HCT116 (cell line): Measurements from ENCODE around the gene EMSY. TPM values are rescaled to one million over a fixed set of nuclear protein-coding genes. Genes with fewer than 3 reads are reported as not detected.

ENCODE experiments used
- ATAC-seq: fragments of 200-7000 bp; cut with Tn5 transposase; 2 replicates; pipeline ENCODE4 v1.9.1; 2020; ENCODE audit warnings: mild to moderate bottlenecking, moderate library complexity
- BruUV-seq: library from RNA; stranded (reverse); fragments of 400-500 nt; replicated peaks from 2 replicates; lab custom pipeline; 2021; lab: Mats Ljungman, UMichigan
- CTCF ChIA-PET: fragments of 300-600 bp; sonication (Branson Sonifier 250); formaldehyde crosslinking; loops from one replicate; lab custom pipeline; 2021; ENCODE audit warnings: antibody characterized with exemption; lab: Charles Lee
- POLR2A ChIA-PET: fragments of 300-600, 350-600 bp; sonication (Branson Sonifier 250); formaldehyde crosslinking; loops from one replicate; lab custom pipeline; 2021; ENCODE audit warnings: antibody characterized with exemption; lab: Charles Lee
- RAD21 ChIA-PET, 2 experiments: fragments of 300-600 bp; sonication (Branson Sonifier 250); formaldehyde crosslinking; loops; one replicate each; lab custom pipeline; 2023; ENCODE audit warnings: low total read pairs in 2 of 2; ENCODE audit not compliant: uncharacterized antibody in 2 of 2, unreplicated experiment in 2 of 2, low non-redundant PET in 1 of 2; lab: Charles Lee
- DNase-seq: peaks from one replicate; pipeline ENCODE4 v3.0.0-alpha.2; 2010; ENCODE audit warnings: low read depth, low spot score
- H2AFZ ChIP-seq: fragments of 200-600 bp; shearing (Covaris generic), sonication (generic); 2 replicates; pipeline ENCODE4 v1.6.1; 2017; ENCODE audit warnings: low read depth, mixed run types, mixed read lengths, antibody characterized with exemption, low read length; ENCODE audit not compliant: poor library complexity, severe bottlenecking
- H3K27ac ChIP-seq: 2 replicates; pipeline ENCODE4 v1.5.1; 2012; ENCODE audit warnings: low read depth, low read length
- H3K27me3 ChIP-seq: fragments of 200-600 bp; sonication (generic); 2 replicates; pipeline ENCODE4 v1.6.1; 2016; ENCODE audit warnings: mixed run types, low read length, mixed read lengths; ENCODE audit not compliant: insufficient read depth
- H3K36me3 ChIP-seq, 2 experiments: fragments of 200-500 bp in 1 of 2; fragments of 200-600 bp in 1 of 2; sonication (Bioruptor generic) in 1 of 2; sonication (generic) in 1 of 2; 2 replicates each; pipeline versions ENCODE4 v1.5.1 to v1.6.1; 2014 to 2016; ENCODE audit warnings: low read length in 2 of 2, inconsistent platforms in 1 of 2, mixed read lengths in 1 of 2, mixed run types in 1 of 2; ENCODE audit not compliant: insufficient read depth in 2 of 2, control insufficient read depth in 1 of 2
- H3K4me1 ChIP-seq, 2 experiments: fragments of 200-600 bp in 1 of 2; sonication (generic) in 1 of 2; 2 replicates each; pipeline versions ENCODE4 v1.5.1 to v1.6.1; 2012 to 2017; ENCODE audit warnings: low read length in 2 of 2, inconsistent platforms in 1 of 2, mild to moderate bottlenecking in 1 of 2, mixed read lengths in 1 of 2, mixed run types in 1 of 2, moderate library complexity in 1 of 2; ENCODE audit not compliant: insufficient read depth in 2 of 2, control insufficient read depth in 1 of 2
- H3K4me2 ChIP-seq: fragments of 200-600 bp; sonication (generic); 2 replicates; pipeline ENCODE4 v1.6.1; 2017; ENCODE audit warnings: mixed run types, low read length, mixed read lengths
- H3K4me3 ChIP-seq, 2 experiments: fragments of 200-600 bp in 1 of 2; sonication (generic) in 1 of 2; replicated peaks in 1 of 2; 2 replicates each; pipeline ENCODE4 v1.5.1; 2011 to 2016; ENCODE audit warnings: low read length in 2 of 2, control low read depth in 1 of 2, low read depth in 1 of 2, mild to moderate bottlenecking in 1 of 2, mixed read lengths in 1 of 2, mixed run types in 1 of 2
- H3K79me2 ChIP-seq: fragments of 200-600 bp; sonication (generic); 2 replicates; pipeline ENCODE4 v1.6.1; 2017; ENCODE audit warnings: mild to moderate bottlenecking, mixed run types, low read length, moderate library complexity, mixed read lengths; ENCODE audit not compliant: insufficient read depth
- H3K9ac ChIP-seq: fragments of 200-600 bp; sonication (generic); 2 replicates; pipeline ENCODE4 v1.6.1; 2016; ENCODE audit warnings: low read length, mixed read lengths
- H3K9me2 ChIP-seq: fragments of 200-600 bp; sonication (generic), shearing (Covaris generic); 2 replicates; pipeline ENCODE4 v1.6.1; 2017; ENCODE audit warnings: mixed run types, mild to moderate bottlenecking, moderate library complexity; ENCODE audit not compliant: insufficient read depth
- H3K9me3 ChIP-seq, 2 experiments: fragments of 200-500 bp in 1 of 2; fragments of 200-600 bp in 1 of 2; sonication (Bioruptor generic) in 1 of 2; sonication (generic) in 1 of 2; 2 replicates each; pipeline ENCODE4 v1.6.1; 2014 to 2017; ENCODE audit warnings: low read length in 2 of 2, mixed read lengths in 2 of 2, inconsistent platforms in 1 of 2, low read depth in 1 of 2, mild to moderate bottlenecking in 1 of 2, mixed run types in 1 of 2, moderate library complexity in 1 of 2; ENCODE audit not compliant: control insufficient read depth in 1 of 2, insufficient read depth in 1 of 2
- H4K20me1 ChIP-seq: fragments of 200-600 bp; sonication (generic), shearing (Covaris generic); 2 replicates; pipeline ENCODE4 v1.6.1; 2017; ENCODE audit warnings: mixed run types, mild to moderate bottlenecking, moderate library complexity; ENCODE audit not compliant: insufficient read depth
- EGR1 ChIP-seq: IDR thresholded peaks from 2 replicates; pipeline ENCODE4 v1.6.1; 2012; ENCODE audit warnings: low read depth
- ELF1 ChIP-seq: IDR thresholded peaks from 2 replicates; pipeline ENCODE4 v1.6.1; 2012; ENCODE audit warnings: low read depth, borderline replicate concordance
- EZH2 ChIP-seq: fragments of 200-600 bp; sonication (generic); IDR thresholded peaks from 2 replicates; pipeline ENCODE4 v1.6.1; 2017; ENCODE audit warnings: antibody characterized with exemption, mixed run types
- POLR2AphosphoS5 ChIP-seq: IDR thresholded peaks from 2 replicates; pipeline ENCODE4 v1.6.1; 2011; ENCODE audit warnings: mild to moderate bottlenecking, low read depth, low read length, moderate library complexity
- RAD21 ChIP-seq: IDR thresholded peaks from 2 replicates; pipeline ENCODE4 v1.6.1; 2012; ENCODE audit warnings: low read depth, mild to moderate bottlenecking
- ZBTB33 ChIP-seq: IDR thresholded peaks from 2 replicates; pipeline ENCODE4 v1.6.1; 2011; ENCODE audit warnings: mild to moderate bottlenecking, low read length, moderate library complexity; ENCODE audit not compliant: insufficient replicate concordance; ENCODE audit errors: extremely low read depth
- ZFX ChIP-seq: fragments of 450-650 bp; IDR thresholded peaks from 2 replicates; pipeline ENCODE4 v1.6.1; 2017
- intact Hi-C: fragments of 100-400 bp; cut with micrococcal nuclease; formaldehyde crosslinking; loops from 2 replicates; pipeline ENCODE4 v1.10.0; 2022
- total RNA-seq: library from RNA; stranded (reverse); gene quantifications from one replicate; pipeline ENCODE4 v1.2.1, GENCODE V29; 2021; ENCODE audit not compliant: unreplicated experiment
- TF ChIP-seq, protein P1 (sequence below): IDR thresholded peaks from 2 replicates; pipeline ENCODE4 v1.6.1; 2012; ENCODE audit warnings: low read depth

The EMSY gene
- total RNA-seq, 1 experiment from 2014 or later = 22.7 TPM

DNA sequence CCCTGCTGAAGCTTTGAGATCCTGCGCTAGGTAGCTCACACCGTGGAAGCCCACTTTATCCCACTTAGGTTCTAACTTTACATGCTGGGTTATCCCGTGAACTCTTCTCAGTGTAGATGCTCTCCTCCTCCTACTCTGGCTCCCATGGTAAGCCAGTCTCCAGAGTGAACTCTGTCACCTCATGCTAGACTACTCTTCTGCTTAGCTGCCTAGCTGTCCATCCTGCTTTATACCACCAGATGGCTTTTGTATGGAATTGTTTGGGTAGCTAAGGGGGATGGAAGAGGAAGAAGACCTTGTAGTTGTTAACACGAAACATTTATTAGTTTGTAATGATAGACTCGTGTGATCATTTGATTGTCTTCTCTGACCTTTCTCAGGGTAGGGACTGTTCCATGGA, 46.8 kb downstream of the EMSY start:
- POLR2A ChIA-PET = no interaction called here

GRCh38 chr11:76493040-76493439, 48.2 kb downstream of the EMSY start:
- CTCF ChIA-PET = no interaction called here
- BruUV-seq = no TSS peak
- Histone ChIP-seq H3K79me2 (no peaks in the 10 kb centered on the region), H3K4me1 (no peaks in the 10 kb centered on the region), H3K4me3 (no peak overlapping the region), H2AFZ (no peak overlapping the region), H4K20me1 (no peaks in the 10 kb centered on the region), H3K4me2 (no peak overlapping the region), H3K36me3 (0 out of 4 replicates have a peak, but pooled peaks cover 0 to 2% of the 10 kb centered on the region in 2 experiments), H3K9me2 (no peaks in the 10 kb centered on the region), H3K27ac (no peak overlapping the region), H3K9me3 (no peaks in the 10 kb centered on the region), H3K27me3 (no peaks in the 10 kb centered on the region), H3K9ac (no peak overlapping the region)
- TF ChIP-seq, protein P1, sequence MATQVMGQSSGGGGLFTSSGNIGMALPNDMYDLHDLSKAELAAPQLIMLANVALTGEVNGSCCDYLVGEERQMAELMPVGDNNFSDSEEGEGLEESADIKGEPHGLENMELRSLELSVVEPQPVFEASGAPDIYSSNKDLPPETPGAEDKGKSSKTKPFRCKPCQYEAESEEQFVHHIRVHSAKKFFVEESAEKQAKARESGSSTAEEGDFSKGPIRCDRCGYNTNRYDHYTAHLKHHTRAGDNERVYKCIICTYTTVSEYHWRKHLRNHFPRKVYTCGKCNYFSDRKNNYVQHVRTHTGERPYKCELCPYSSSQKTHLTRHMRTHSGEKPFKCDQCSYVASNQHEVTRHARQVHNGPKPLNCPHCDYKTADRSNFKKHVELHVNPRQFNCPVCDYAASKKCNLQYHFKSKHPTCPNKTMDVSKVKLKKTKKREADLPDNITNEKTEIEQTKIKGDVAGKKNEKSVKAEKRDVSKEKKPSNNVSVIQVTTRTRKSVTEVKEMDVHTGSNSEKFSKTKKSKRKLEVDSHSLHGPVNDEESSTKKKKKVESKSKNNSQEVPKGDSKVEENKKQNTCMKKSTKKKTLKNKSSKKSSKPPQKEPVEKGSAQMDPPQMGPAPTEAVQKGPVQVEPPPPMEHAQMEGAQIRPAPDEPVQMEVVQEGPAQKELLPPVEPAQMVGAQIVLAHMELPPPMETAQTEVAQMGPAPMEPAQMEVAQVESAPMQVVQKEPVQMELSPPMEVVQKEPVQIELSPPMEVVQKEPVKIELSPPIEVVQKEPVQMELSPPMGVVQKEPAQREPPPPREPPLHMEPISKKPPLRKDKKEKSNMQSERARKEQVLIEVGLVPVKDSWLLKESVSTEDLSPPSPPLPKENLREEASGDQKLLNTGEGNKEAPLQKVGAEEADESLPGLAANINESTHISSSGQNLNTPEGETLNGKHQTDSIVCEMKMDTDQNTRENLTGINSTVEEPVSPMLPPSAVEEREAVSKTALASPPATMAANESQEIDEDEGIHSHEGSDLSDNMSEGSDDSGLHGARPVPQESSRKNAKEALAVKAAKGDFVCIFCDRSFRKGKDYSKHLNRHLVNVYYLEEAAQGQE = no peak
- TF ChIP-seq ZBTB33 (no peak), ZFX (no peak)
- POLR2A ChIA-PET = no interaction called here
- RAD21 ChIA-PET = no interaction called here
- DNase-seq = no peak
- no peak for ATAC-seq
- intact Hi-C loops = no loop called here

More for the DNA sequence above, 46.8 kb downstream of the EMSY start:
- DNase-seq (no peak), ATAC-seq (no peak)
- Histone ChIP-seq H3K4me1 (no peaks in the 10 kb centered on the region), H3K27ac (no peak overlapping the region), H2AFZ (no peak overlapping the region), H3K36me3 (no peaks in the 10 kb centered on the region), H3K27me3 (no peaks in the 10 kb centered on the region), H3K9me2 (no peaks in the 10 kb centered on the region), H3K4me2 (no peak overlapping the region), H4K20me1 (no peaks in the 10 kb centered on the region), H3K9me3 (no peaks in the 10 kb centered on the region), H3K79me2 (no peaks in the 10 kb centered on the region), H3K9ac (no peak overlapping the region), H3K4me3 (no peak overlapping the region)
- ChIA-PET CTCF (no interaction called here), RAD21 (no interaction called here)
- no TSS peak for BruUV-seq
- intact Hi-C loops = no loop called here
- TF ChIP-seq POLR2AphosphoS5 (no peak), RAD21 (no peak), EZH2 (no peak), ZBTB33 (no peak), ELF1 (no peak), EGR1 (no peak)
